Fibroblast of lung (primary cell): ENCODE results near the gene LMO7.

ENCODE experiments used
- EZH2 ChIP-seq: IDR thresholded peaks from 2 replicates; pipeline ENCODE4 v1.5.1; 2012; ENCODE audit warnings: low read length, control low read depth, mild to moderate bottlenecking; ENCODE audit errors: missing control alignments
- TF ChIP-seq, protein P1 (sequence below), 2 donors: IDR thresholded peaks in 1 of 2; conservative IDR thresholded peaks in 1 of 2; 1 replicate in 1 of 2; 2 replicates in 1 of 2; pipeline ENCODE4 v1.5.1; 2011 to 2012; ENCODE audit warnings: low read length in 2 of 2, control low read depth in 1 of 2, inconsistent platforms in 1 of 2, low read depth in 1 of 2, mild to moderate bottlenecking in 1 of 2

GRCh38 chr13:75838366-75839005, 202.4 kb downstream of the LMO7 start:
- TF ChIP-seq, protein P1, sequence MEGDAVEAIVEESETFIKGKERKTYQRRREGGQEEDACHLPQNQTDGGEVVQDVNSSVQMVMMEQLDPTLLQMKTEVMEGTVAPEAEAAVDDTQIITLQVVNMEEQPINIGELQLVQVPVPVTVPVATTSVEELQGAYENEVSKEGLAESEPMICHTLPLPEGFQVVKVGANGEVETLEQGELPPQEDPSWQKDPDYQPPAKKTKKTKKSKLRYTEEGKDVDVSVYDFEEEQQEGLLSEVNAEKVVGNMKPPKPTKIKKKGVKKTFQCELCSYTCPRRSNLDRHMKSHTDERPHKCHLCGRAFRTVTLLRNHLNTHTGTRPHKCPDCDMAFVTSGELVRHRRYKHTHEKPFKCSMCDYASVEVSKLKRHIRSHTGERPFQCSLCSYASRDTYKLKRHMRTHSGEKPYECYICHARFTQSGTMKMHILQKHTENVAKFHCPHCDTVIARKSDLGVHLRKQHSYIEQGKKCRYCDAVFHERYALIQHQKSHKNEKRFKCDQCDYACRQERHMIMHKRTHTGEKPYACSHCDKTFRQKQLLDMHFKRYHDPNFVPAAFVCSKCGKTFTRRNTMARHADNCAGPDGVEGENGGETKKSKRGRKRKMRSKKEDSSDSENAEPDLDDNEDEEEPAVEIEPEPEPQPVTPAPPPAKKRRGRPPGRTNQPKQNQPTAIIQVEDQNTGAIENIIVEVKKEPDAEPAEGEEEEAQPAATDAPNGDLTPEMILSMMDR (conservative IDR thresholded peaks at IDR 0.05 in 1 of 2, IDR thresholded peaks at IDR 0.05 in 1 of 2; ENCODE audit: low read depth in 1 of 2, low read length in 2 of 2) = no peak
- no peak for TF ChIP-seq EZH2
